ENCODE measurements around the gene ASPN.

DNA sequence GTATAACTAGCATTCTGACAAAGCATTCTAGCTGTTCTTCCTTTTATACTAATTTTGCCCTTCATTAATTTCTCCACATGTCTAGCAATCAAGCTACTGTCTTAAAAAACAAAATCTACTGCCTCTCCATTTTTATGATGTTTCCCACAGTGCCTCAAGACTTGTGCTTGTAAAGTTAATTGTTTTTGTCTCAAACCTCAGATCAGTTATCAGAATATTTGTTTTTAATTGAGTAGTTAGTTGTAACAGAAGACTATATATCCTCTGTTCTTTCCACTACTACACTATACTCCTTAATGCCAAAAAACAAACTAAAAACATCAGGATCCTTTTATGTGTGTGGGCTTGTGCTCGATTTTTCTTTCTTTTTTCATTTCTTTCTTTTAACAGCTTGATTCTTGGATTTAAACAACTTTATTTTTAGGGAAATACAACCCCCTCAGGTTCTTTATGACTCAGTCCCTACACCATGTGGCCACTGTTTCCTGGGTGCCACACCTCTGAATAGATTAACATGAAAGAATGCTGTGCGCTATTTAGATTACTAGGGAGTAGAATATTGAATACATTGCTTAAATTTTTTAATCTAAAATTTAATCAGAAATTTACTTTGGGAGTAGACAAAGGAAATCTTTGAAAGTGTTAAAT, 1.2 kb downstream of the ASPN start:
- TF ChIP-seq POLR2A (IDR thresholded peaks at IDR 0.05), result no peak
- TF ChIP-seq, protein P1, sequence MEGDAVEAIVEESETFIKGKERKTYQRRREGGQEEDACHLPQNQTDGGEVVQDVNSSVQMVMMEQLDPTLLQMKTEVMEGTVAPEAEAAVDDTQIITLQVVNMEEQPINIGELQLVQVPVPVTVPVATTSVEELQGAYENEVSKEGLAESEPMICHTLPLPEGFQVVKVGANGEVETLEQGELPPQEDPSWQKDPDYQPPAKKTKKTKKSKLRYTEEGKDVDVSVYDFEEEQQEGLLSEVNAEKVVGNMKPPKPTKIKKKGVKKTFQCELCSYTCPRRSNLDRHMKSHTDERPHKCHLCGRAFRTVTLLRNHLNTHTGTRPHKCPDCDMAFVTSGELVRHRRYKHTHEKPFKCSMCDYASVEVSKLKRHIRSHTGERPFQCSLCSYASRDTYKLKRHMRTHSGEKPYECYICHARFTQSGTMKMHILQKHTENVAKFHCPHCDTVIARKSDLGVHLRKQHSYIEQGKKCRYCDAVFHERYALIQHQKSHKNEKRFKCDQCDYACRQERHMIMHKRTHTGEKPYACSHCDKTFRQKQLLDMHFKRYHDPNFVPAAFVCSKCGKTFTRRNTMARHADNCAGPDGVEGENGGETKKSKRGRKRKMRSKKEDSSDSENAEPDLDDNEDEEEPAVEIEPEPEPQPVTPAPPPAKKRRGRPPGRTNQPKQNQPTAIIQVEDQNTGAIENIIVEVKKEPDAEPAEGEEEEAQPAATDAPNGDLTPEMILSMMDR (IDR thresholded peaks at IDR 0.05), result no peak
- no peak for TF ChIP-seq POLR2AphosphoS5 (IDR thresholded peaks at IDR 0.05)

Data from upper lobe of left lung (tissue), 4 donors.